NT2/D1 (cell line): ENCODE results near the gene ANK2.

ENCODE experiments used
- DNase-seq: peaks from one replicate; pipeline ENCODE4 v3.0.0-alpha.2; 2011; ENCODE audit warnings: low read depth, low spot score
- H3K27me3 ChIP-seq: 2 replicates; pipeline ENCODE4 v1.6.0; 2011; ENCODE audit warnings: mild to moderate bottlenecking; ENCODE audit not compliant: insufficient read length, insufficient read depth
- H3K36me3 ChIP-seq: 2 replicates; pipeline ENCODE4 v1.6.1; 2011; ENCODE audit warnings: mild to moderate bottlenecking, low read length, mixed read lengths; ENCODE audit not compliant: insufficient read depth, insufficient read length
- H3K4me1 ChIP-seq: 2 replicates; pipeline ENCODE4 v1.5.1; 2011; ENCODE audit not compliant: insufficient read depth, insufficient read length
- H3K4me3 ChIP-seq: 2 replicates; pipeline ENCODE4 v1.5.1; 2011; ENCODE audit warnings: low read depth; ENCODE audit not compliant: insufficient read length
- H3K9ac ChIP-seq: 2 replicates; pipeline ENCODE4 v1.6.0; 2011; ENCODE audit warnings: low read depth; ENCODE audit not compliant: insufficient read length
- H3K9me3 ChIP-seq: 2 replicates; pipeline ENCODE4 v1.5.1; 2011; ENCODE audit warnings: mild to moderate bottlenecking, low read length; ENCODE audit not compliant: insufficient read depth
- SUZ12 ChIP-seq: IDR thresholded peaks from 2 replicates; pipeline ENCODE4 v1.6.1; 2011; ENCODE audit not compliant: insufficient read length, insufficient read depth; ENCODE audit errors: extremely low read depth
- YY1 ChIP-seq: IDR thresholded peaks from 2 replicates; pipeline ENCODE4 v1.6.1; 2011; ENCODE audit not compliant: insufficient read length, insufficient read depth
- ZNF274 ChIP-seq: IDR thresholded peaks from 2 replicates; pipeline ENCODE4 v1.6.1; 2011; ENCODE audit warnings: mild to moderate bottlenecking, low read depth, low read length

ANK2 gene

GRCh38 chr4:113028074-113028473 lies 21.4 kb upstream of the ANK2 start:
- TF ChIP-seq ZNF274 (no peak), SUZ12 (no peak), YY1 (no peak)
- Histone ChIP-seq H3K4me3 (no peak overlapping the region), H3K9me3 (no peaks in the 10 kb centered on the region), H3K9ac (no peak overlapping the region), H3K4me1 (no peaks in the 10 kb centered on the region), H3K36me3 (no peaks in the 10 kb centered on the region), H3K27me3 (no peaks in the 10 kb centered on the region)
- DNase-seq, result no peak

GRCh38 chr4:113031212-113031611 lies 18.2 kb upstream of the ANK2 start:
- DNase-seq, result no peak
- no peaks in the 10 kb centered on the region for H3K27me3 ChIP-seq
- no peaks in the 10 kb centered on the region for H3K4me1 ChIP-seq
- TF ChIP-seq SUZ12, result no peak
- TF ChIP-seq YY1, result no peak
- no peak for TF ChIP-seq ZNF274
- no peak overlapping the region for H3K9ac ChIP-seq
- H3K4me3 ChIP-seq, result no peak overlapping the region
- no peaks in the 10 kb centered on the region for H3K36me3 ChIP-seq
- H3K9me3 ChIP-seq, result no peaks in the 10 kb centered on the region

GRCh38 chr4:113040793-113041192 lies 8.7 kb upstream of the ANK2 start:
- H3K4me1 ChIP-seq, result no peaks in the 10 kb centered on the region
- no peak overlapping the region for H3K4me3 ChIP-seq
- TF ChIP-seq SUZ12 (no peak), ZNF274 (no peak), YY1 (no peak)
- DNase-seq, result no peak
- no peaks in the 10 kb centered on the region for H3K9me3 ChIP-seq
- H3K36me3 ChIP-seq, result no peaks in the 10 kb centered on the region
- no peak overlapping the region for H3K9ac ChIP-seq
- H3K27me3 ChIP-seq, result no peaks in the 10 kb centered on the region

GRCh38 chr4:113042502-113042901 lies 7.0 kb upstream of the ANK2 start:
- TF ChIP-seq SUZ12, result no peak
- H3K4me3 ChIP-seq, result no peak overlapping the region
- H3K36me3 ChIP-seq, result no peaks in the 10 kb centered on the region
- H3K4me1 ChIP-seq, result no peaks in the 10 kb centered on the region
- no peak overlapping the region for H3K9ac ChIP-seq
- H3K9me3 ChIP-seq, result no peaks in the 10 kb centered on the region
- H3K27me3 ChIP-seq, result no peaks in the 10 kb centered on the region
- no peak for DNase-seq

GRCh38 chr4:113043591-113043990 lies 5.9 kb upstream of the ANK2 start:
- Histone ChIP-seq H3K4me1 (no peaks in the 10 kb centered on the region), H3K27me3 (no peaks in the 10 kb centered on the region), H3K36me3 (no peaks in the 10 kb centered on the region), H3K9ac (no peak overlapping the region), H3K9me3 (no peaks in the 10 kb centered on the region), H3K4me3 (no peak overlapping the region)
- TF ChIP-seq SUZ12 (no peak), ZNF274 (no peak), YY1 (no peak)
- DNase-seq, result no peak

- peak; percentile 9 for DNase-seq
- no peak overlapping the region for H3K4me3 ChIP-seq
Measured at GRCh38 chr4:113050371-113050755, 910 bp downstream of the ANK2 start.

GRCh38 chr4:113050837-113051236 lies 1.4 kb downstream of the ANK2 start:
- Histone ChIP-seq H3K9ac (no peak overlapping the region), H3K9me3 (no peaks in the 10 kb centered on the region), H3K4me3 (no peak overlapping the region), H3K27me3 (no peaks in the 10 kb centered on the region), H3K4me1 (no peaks in the 10 kb centered on the region), H3K36me3 (no peaks in the 10 kb centered on the region)
- DNase-seq, result no peak
- TF ChIP-seq ZNF274 (no peak), YY1 (no peak), SUZ12 (no peak)

More at GRCh38 chr4:113050371-113050755, 910 bp downstream of the ANK2 start:
- Histone ChIP-seq H3K9me3 (no peaks in the 10 kb centered on the region), H3K36me3 (no peaks in the 10 kb centered on the region), H3K9ac (no peak overlapping the region), H3K4me1 (no peaks in the 10 kb centered on the region), H3K27me3 (no peaks in the 10 kb centered on the region)
- TF ChIP-seq ZNF274, result no peak
- TF ChIP-seq YY1, result no peak
- TF ChIP-seq SUZ12, result no peak

- Histone ChIP-seq H3K9ac (no peak overlapping the region), H3K4me3 (no peak overlapping the region), H3K9me3 (no peaks in the 10 kb centered on the region), H3K36me3 (no peaks in the 10 kb centered on the region), H3K27me3 (no peaks in the 10 kb centered on the region), H3K4me1 (no peaks in the 10 kb centered on the region)
- no peak for DNase-seq
- no peak for TF ChIP-seq ZNF274
- no peak for TF ChIP-seq YY1
- TF ChIP-seq SUZ12, result no peak
Measured at GRCh38 chr4:113051361-113051760, 1.9 kb downstream of the ANK2 start.
